Activated naive CD4-positive, alpha-beta T cell treated with anti-CD3 and anti-CD28 coated beads for 36 hours (primary cell): ENCODE data around the gene SYT2. TPM values are rescaled to one million over a fixed set of nuclear protein-coding genes. Genes with fewer than 3 reads are reported as not detected.

Experiments used
- CTCF ChIA-PET: fragments of 350-600 bp; sonication (Branson Sonifier 250); formaldehyde crosslinking; loops from one replicate; lab custom pipeline; 2021; ENCODE audit warnings: antibody characterized with exemption; lab: Charles Lee
- DNase-seq: peaks from one replicate; pipeline ENCODE4 v3.0.0-alpha.2; 2020
- H3K27ac Mint-ChIP-seq: one replicate; pipeline ENCODE4 v1.8.0; 2021; ENCODE audit warnings: mild to moderate bottlenecking, mixed read lengths
- H3K27me3 Mint-ChIP-seq: one replicate; pipeline ENCODE4 v1.8.0; 2021; ENCODE audit warnings: low read depth, mixed read lengths
- H3K36me3 Mint-ChIP-seq: one replicate; pipeline ENCODE4 v1.8.0; 2021; ENCODE audit warnings: low read depth, mixed read lengths
- H3K4me1 Mint-ChIP-seq: one replicate; pipeline ENCODE4 v1.8.0; 2021; ENCODE audit warnings: low read depth, mixed read lengths
- H3K4me3 Mint-ChIP-seq: one replicate; pipeline ENCODE4 v1.8.0; 2021; ENCODE audit warnings: mild to moderate bottlenecking, moderate library complexity, mixed read lengths
- H3K9me3 Mint-ChIP-seq: one replicate; pipeline ENCODE4 v1.8.0; 2021; ENCODE audit warnings: mixed read lengths
- intact Hi-C: fragments of 100-400 bp; cut with micrococcal nuclease; formaldehyde crosslinking; loops from one replicate; pipeline ENCODE4 v1.15.1; 2023
- total RNA-seq, 2 experiments: library from RNA; stranded (reverse); gene quantifications; one replicate each; pipeline ENCODE4 v1.2.3, GENCODE V29; 2021

SYT2 gene
- total RNA-seq, 2 experiments from 2014 or later, result not detected

DNA sequence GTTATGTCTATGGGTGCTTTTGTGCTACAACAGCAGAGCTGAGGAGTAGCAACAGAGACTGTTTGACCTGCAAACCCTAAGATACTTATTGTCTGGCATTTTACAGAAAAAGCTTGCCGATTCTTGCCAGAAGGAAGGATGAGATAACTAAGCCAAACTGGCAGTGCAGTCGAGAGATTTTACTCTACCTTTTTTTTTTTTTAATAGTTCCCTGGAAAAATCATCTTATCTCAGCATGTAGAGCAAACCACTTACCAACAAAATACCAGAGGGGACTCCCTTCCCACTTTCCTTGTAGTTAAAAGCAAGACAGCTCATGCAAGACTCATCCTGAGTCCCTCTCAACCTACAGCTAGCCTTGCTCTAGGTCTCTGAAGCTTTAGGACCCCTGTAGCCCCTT, 132.9 kb downstream of the SYT2 start:
- H3K27me3 Mint-ChIP-seq, result no peaks in the 10 kb centered on the region
- no peaks in the 10 kb centered on the region for H3K4me1 Mint-ChIP-seq
- intact Hi-C loops, result no loop called here
- H3K36me3 Mint-ChIP-seq, result peaks cover 11% of the 10 kb centered on the region
- no peaks in the 10 kb centered on the region for H3K9me3 Mint-ChIP-seq
- H3K4me3 Mint-ChIP-seq, result no peak overlapping the region
- CTCF ChIA-PET, result interaction anchor here (0.7 kb wide), 1 partner anchor 35 kb away, joined by 4 read pairs; no protein-coding TSS in a partner anchor
- H3K27ac Mint-ChIP-seq, result no peak overlapping the region
- no peak for DNase-seq

DNA sequence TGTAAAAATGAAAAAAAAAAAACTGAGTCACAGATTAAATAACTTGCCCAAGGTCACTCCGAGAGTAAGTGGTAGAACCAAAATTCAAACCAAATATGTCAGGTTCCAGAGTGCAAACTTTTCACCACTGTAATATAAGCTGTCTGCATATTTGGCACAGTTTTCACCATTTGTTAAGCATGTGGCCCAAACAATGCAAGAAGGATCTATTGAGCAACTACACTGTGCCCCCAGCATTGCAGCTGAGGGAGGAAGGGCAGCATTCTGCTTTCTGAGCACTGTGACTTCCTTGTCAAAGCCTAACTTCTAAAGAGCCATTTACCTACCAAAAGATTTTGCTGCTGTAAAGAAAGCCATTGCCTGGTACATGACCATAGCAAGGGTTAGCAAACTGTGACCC, 133.4 kb downstream of the SYT2 start:
- CTCF ChIA-PET, result interaction anchor here (0.7 kb wide), 1 partner anchor 36 kb away, joined by 4 read pairs; no protein-coding TSS in a partner anchor
- Mint-ChIP-seq H3K4me1 (no peaks in the 10 kb centered on the region), H3K4me3 (no peak overlapping the region), H3K27ac (no peak overlapping the region), H3K27me3 (no peaks in the 10 kb centered on the region), H3K9me3 (no peaks in the 10 kb centered on the region), H3K36me3 (peaks cover 11% of the 10 kb centered on the region)
- DNase-seq, result no peak
- intact Hi-C loops, result no loop called here

DNA sequence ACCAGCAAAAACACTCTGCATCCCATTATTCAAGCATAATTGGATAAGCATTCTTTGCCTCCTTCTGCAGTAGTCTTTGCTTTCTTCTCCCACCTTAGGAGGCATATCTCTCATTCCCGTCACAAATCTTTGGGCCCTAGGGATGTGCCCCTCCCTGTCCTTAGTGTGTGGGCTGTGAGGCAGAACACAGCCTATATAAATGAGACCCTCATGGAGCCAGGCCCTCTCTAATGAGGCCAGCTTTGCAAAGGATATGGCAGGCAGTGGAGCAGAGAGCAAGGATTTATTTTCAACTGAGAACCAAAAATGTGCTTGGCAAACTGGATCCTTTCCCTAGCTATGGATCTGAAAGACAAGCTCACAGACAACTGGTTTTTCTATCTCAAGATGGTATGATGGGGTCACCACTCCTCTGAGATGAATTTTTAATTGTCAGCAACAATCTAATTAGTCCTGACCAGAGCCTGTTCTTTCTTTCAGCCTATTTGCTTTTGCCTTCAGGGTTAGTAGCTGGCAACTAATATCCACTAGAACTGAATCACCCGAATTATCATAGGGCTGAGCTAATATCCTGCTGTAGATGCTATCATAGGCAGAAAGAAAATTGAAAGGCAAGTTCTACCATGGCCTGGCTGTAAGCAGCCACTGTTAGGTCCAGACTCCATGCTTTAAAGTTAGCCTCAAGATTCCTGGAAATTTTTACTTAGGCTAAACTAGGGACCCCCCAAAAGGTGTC, 134.2 kb downstream of the SYT2 start:
- no peaks in the 10 kb centered on the region for H3K9me3 Mint-ChIP-seq
- no peak overlapping the region for H3K4me3 Mint-ChIP-seq
- DNase-seq, result no peak
- intact Hi-C loops, result no loop called here
- no peaks in the 10 kb centered on the region for H3K4me1 Mint-ChIP-seq
- H3K27me3 Mint-ChIP-seq, result no peaks in the 10 kb centered on the region
- CTCF ChIA-PET, result no interaction called here
- H3K36me3 Mint-ChIP-seq, result peaks cover 6% of the 10 kb centered on the region
- H3K27ac Mint-ChIP-seq, result no peak overlapping the region

DNA sequence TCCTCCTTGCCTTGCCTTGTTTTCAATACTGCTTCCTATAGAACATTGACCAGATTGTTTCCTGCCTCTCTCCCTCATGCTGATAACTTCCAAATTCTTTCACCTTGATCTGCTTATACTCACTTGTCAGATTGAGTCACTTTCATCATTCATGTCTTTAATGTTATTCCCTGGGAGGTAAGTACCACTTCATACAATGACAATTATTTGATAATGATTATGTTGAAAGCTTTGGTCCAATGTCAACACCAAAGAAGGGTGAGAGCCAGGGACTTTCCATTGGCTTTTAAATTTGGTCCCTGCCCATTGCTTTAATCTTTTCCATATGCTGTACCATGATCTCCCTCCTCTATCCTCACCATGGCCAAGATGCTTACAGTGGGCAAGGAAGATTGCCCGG, 137.4 kb downstream of the SYT2 start:
- no peaks in the 10 kb centered on the region for H3K27me3 Mint-ChIP-seq
- H3K9me3 Mint-ChIP-seq, result no peaks in the 10 kb centered on the region
- intact Hi-C loops, result no loop called here
- DNase-seq, result no peak
- no peak overlapping the region for H3K27ac Mint-ChIP-seq
- CTCF ChIA-PET, result interaction anchor here (0.6 to 1.1 kb wide), 2 partner anchors 227 to 231 kb away, joined by 4 to 6 read pairs; partner anchors contain the start of gene UBE2T
- no peaks in the 10 kb centered on the region for H3K4me1 Mint-ChIP-seq
- peaks cover 2% of the 10 kb centered on the region for H3K36me3 Mint-ChIP-seq
- no peak overlapping the region for H3K4me3 Mint-ChIP-seq

DNA sequence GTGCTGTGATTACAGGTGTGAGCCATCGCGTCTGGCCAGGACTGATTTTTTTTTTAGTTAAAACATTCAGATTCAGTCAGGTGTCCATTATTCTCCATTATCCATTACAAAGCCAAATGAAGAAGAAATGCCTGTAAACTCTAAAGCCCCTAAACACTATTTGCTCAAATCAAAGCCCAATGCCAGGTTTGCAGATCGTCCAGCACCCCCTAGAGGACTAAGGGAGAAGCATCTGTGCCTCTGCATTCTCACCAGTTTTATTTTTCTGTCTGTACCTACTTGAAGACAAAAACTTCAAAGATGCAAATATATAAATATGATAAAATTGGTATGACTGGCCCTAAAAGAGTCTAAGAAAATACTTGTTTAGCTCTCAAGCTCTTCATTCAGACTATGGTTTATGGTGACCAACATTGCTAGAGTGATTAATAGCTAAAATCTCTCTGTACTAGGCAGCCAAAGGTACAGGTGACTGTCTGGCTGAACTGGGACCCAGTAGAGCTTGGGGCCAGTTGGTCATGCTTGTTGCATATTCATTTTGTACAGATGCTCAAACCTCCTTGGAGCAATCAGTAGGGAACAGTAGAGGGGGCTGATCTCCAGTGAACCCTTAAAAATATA, 138.4 kb downstream of the SYT2 start:
- H3K4me3 Mint-ChIP-seq, result no peak overlapping the region
- no peak overlapping the region for H3K27ac Mint-ChIP-seq
- DNase-seq, result peak; percentile 56

DNA sequence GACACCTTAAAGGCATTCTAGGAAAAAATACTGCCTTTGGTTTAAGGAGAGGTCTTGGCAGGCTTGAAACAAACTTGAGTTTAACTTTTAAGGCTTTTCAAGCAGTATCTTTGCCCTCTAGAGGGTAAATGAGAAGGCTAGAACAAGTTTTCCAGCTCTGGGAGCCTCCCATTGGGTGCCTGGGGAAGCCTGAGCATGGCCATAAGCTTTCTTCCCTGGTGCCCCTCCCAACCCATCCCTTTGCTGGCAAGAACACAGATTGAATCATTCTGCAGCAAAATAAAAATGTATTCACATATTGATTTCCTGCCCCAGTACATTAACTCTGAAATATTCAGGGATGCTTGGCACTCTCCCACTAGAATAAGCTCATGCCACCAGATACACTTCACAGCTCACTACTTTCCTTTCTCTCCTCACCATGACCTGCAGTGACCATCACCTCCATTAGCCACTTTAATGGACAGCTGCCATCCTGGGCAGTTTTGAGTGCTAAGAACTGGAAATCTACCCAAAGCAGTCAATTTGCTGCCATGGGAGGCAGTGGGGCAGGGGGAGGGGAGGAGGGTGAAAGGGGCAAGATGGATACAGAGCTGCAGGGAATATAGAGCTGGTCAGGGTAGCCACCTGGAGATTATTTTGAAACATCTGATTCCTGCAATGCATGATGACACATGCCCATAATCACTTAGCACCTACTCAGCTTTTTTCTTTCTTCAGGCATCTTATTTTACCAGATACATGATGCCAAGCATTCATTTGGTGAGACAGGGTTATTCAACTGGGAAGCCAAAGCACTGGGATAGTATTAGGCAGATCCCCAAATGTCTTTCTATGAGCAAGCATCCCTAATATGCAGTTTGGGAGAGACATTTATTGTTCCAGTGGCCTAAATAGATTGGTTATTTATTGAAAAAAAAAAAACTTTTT, 140.6 kb downstream of the SYT2 start:
- CTCF ChIA-PET, result interaction anchor here (0.7 kb wide), 1 partner anchor 105 kb away, joined by 3 read pairs; no protein-coding TSS in a partner anchor
- H3K36me3 Mint-ChIP-seq, result peaks cover 4% of the 10 kb centered on the region
- intact Hi-C loops, result no loop called here
- no peaks in the 10 kb centered on the region for H3K9me3 Mint-ChIP-seq
- H3K4me3 Mint-ChIP-seq, result no peak overlapping the region
- no peaks in the 10 kb centered on the region for H3K27me3 Mint-ChIP-seq
- H3K27ac Mint-ChIP-seq, result no peak overlapping the region
- peaks cover 9% of the 10 kb centered on the region for H3K4me1 Mint-ChIP-seq
- DNase-seq, result no peak

More for the DNA sequence above, 138.4 kb downstream of the SYT2 start:
- CTCF ChIA-PET, result interaction anchor here (0.6 to 1.8 kb wide), 24 partner anchors 10 to 623 kb away, joined by 3 to 10 read pairs (median 4); partner anchors contain the start of gene UBE2T
- intact Hi-C loops, result loop anchor here (1.0 kb wide), 2 partner anchors 108 to 229 kb away; no protein-coding TSS in a partner anchor
- peaks cover 4% of the 10 kb centered on the region for H3K36me3 Mint-ChIP-seq
- H3K4me1 Mint-ChIP-seq, result peaks cover 3% of the 10 kb centered on the region
- H3K27me3 Mint-ChIP-seq, result no peaks in the 10 kb centered on the region
- no peaks in the 10 kb centered on the region for H3K9me3 Mint-ChIP-seq

DNA sequence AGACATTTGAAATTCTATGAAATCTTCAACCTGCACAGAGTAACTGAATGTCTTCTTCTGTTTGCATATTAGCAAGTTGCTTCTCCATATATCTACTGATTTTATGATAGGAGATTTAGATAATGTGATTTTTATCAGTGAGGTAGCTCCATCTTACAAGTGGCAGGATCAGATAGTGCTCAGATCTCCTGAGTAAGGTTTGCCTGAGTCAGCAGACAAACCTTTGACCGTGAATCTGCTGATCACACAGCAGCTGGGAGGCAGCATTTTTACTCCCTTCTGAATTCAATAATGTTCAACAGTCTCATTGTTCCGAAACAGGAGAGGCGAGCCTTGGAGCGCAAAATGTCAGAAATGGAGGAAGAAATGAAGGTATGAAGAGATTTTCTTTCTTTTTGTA, 141.4 kb downstream of the SYT2 start:
- H3K9me3 Mint-ChIP-seq, result no peaks in the 10 kb centered on the region
- no peaks in the 10 kb centered on the region for H3K27me3 Mint-ChIP-seq
- H3K4me1 Mint-ChIP-seq, result peaks cover 9% of the 10 kb centered on the region
- no peak overlapping the region for H3K4me3 Mint-ChIP-seq
- CTCF ChIA-PET, result interaction anchor here (0.7 kb wide), 1 partner anchor 105 kb away, joined by 3 read pairs; no protein-coding TSS in a partner anchor
- H3K36me3 Mint-ChIP-seq, result peaks cover 4% of the 10 kb centered on the region
- intact Hi-C loops, result no loop called here
- no peak overlapping the region for H3K27ac Mint-ChIP-seq
- DNase-seq, result no peak

DNA sequence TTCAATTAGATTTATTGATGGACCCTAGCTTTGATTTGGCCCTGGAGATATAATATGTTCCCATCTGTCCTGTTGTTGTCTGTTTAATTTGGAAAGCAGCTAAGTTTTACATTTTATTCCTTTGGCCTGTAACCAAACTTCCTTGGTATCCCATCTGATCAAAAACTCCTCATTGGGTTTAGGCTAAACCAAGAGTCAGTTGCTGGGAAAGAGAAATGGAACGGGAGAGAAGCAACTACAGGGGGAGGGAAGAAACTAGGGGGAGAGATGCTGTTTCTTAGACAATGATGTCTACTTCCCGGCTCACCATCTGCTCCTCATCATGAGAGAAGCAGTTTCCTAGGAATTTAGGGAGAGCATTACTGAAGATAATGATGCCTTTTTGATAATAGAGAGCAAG, 141.8 kb downstream of the SYT2 start:
- no peak overlapping the region for H3K27ac Mint-ChIP-seq
- no peak overlapping the region for H3K4me3 Mint-ChIP-seq
- peaks cover 4% of the 10 kb centered on the region for H3K36me3 Mint-ChIP-seq
- intact Hi-C loops, result no loop called here
- H3K9me3 Mint-ChIP-seq, result no peaks in the 10 kb centered on the region
- CTCF ChIA-PET, result no interaction called here
- no peaks in the 10 kb centered on the region for H3K27me3 Mint-ChIP-seq
- H3K4me1 Mint-ChIP-seq, result peaks cover 9% of the 10 kb centered on the region
- DNase-seq, result no peak

DNA sequence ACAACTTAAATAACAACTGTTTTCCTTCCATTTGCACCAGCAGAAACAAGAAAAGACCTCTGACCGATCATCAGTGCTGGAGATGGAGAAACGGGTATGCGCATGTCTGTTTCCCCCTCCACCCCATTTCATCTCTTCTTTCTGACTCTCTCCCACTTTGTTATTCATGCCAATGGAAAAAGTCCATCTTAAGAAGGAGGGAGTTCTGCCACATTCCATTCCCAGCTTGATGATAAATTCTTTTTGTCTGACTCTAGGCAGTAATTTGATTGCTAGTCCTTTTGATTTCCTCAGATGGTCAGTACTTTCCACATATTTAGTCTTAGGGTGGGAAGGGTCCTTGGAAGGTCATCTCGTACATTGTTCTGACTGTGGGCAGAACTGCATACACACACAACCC, 142.5 kb downstream of the SYT2 start:
- intact Hi-C loops, result no loop called here

DNA sequence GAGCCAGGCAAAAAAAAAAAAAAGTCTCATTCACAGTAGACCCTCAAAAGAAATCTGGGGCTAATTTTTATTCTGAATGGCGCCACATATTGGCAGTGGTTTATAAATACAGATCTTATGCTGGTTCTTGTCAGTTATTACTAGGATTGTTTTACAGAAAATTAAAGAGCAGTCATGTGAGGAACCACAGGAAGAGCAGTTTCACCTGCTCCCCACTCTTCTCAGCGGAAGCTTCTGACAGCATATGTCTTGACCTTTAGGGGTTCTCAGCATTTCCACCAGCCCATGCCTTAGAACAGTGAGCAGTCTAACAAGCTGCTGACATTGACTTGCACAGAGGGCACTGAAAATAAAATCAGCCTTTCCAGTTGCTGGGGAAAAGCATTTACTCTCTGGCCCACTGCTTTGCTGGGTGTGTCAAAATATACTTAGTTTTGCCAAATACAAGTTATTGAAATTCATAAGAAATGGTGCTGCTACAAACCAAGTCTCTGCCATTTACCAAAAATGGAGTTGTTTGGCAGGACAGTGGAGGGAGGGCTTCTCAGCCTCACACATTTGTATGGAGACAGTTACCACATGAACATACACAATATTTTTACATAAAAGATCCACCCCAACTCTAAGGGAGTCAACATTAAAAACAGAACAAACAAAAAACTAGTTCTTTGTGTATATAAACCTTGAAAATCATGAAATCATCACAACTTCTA, 144.2 kb downstream of the SYT2 start:
- Mint-ChIP-seq H3K36me3 (peaks cover 3% of the 10 kb centered on the region), H3K9me3 (no peaks in the 10 kb centered on the region), H3K4me1 (peaks cover 9% of the 10 kb centered on the region), H3K27ac (no peak overlapping the region), H3K27me3 (no peaks in the 10 kb centered on the region), H3K4me3 (no peak overlapping the region)
- DNase-seq, result no peak
- intact Hi-C loops, result no loop called here
- CTCF ChIA-PET, result interaction anchor here (0.7 kb wide), 1 partner anchor 323 kb away, joined by 3 read pairs; the partner anchor contains the start of gene RABIF

More for the DNA sequence above, 142.5 kb downstream of the SYT2 start:
- Mint-ChIP-seq H3K27me3 (no peaks in the 10 kb centered on the region), H3K9me3 (no peaks in the 10 kb centered on the region), H3K36me3 (peaks cover 3% of the 10 kb centered on the region), H3K4me1 (peaks cover 9% of the 10 kb centered on the region), H3K4me3 (no peak overlapping the region), H3K27ac (no peak overlapping the region)
- no peak for DNase-seq
- CTCF ChIA-PET, result no interaction called here

DNA sequence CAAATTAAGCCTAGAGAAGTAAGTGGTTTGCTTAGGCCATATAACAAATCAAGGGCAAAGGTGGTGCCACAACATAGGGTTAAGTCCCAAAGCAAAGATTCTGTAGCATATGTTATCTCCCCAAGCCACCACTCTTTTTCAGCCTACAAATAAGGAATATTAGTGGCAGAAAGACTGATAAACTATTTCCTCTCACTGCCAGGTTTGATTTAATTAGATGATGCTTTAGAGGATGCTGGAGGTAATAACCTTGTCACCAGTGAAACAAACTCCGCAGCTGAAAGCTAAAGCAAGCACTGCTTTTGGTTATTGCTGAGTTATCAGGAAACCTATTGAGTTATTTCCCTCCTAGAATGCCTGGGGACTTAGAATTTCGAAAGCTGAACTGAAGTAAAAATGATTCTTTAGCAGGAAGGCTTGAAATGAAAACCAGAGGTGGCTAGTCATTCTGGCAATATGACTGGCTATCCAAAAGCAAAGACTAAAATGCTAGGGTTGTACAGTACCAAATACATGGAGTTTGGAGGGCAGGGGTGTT, 145.2 kb downstream of the SYT2 start:
- H3K27ac Mint-ChIP-seq, result no peak overlapping the region
- CTCF ChIA-PET, result interaction anchor here (0.6 kb wide), 1 partner anchor 223 kb away, joined by 6 read pairs; no protein-coding TSS in a partner anchor
- peaks cover 9% of the 10 kb centered on the region for H3K4me1 Mint-ChIP-seq
- H3K4me3 Mint-ChIP-seq, result no peak overlapping the region
- intact Hi-C loops, result no loop called here
- H3K27me3 Mint-ChIP-seq, result no peaks in the 10 kb centered on the region
- no peaks in the 10 kb centered on the region for H3K9me3 Mint-ChIP-seq
- H3K36me3 Mint-ChIP-seq, result peaks cover 3% of the 10 kb centered on the region
- no peak for DNase-seq
